HepG2 (cell line): Measurements from ENCODE around the gene PTPRD. TPM values are rescaled to one million over a fixed set of nuclear protein-coding genes. Genes with fewer than 3 reads are reported as not detected.

Experiments used
- ATAC-seq: fragments of 200-7000 bp; cut with Tn5 transposase; 3 replicates; pipeline ENCODE4 v1.9.1; 2020; ENCODE audit warnings: mild to moderate bottlenecking, moderate library complexity
- BruUV-seq: library from RNA; stranded (reverse); fragments of 400-500 nt; replicated peaks from 2 replicates; lab custom pipeline; 2021; lab: Mats Ljungman, UMichigan
- CTCF ChIA-PET: fragments of 300-600 bp; formaldehyde crosslinking; extraction: SDS; loops from one replicate; lab custom pipeline; 2021; ENCODE audit warnings: low total read pairs, inconsistent platforms, low intra/inter-chr PET ratio; lab: Yijun Ruan, JAX
- POLR2A ChIA-PET: fragments of 350-600 bp; sonication (Branson Sonifier 250); formaldehyde crosslinking; loops from one replicate; lab custom pipeline; 2020; ENCODE audit warnings: antibody characterized with exemption, inconsistent platforms; lab: Yijun Ruan, JAX
- DNase-seq: peaks from one replicate; pipeline ENCODE4 v3.0.0-alpha.2; 2015; ENCODE audit warnings: low spot score
- FAIRE-seq: peaks from 3 replicates; lab custom pipeline; 2011; peaks lifted over from hg19 to GRCh38; lab: Jason Lieb, UNC
- H2AFZ ChIP-seq: one replicate; pipeline ENCODE4 v1.6.1; 2011; ENCODE audit warnings: low read length, inconsistent platforms
- H3K27ac ChIP-seq: fragments of 300-600 bp; 3 replicates; pipeline ENCODE4 v1.8.0; 2011; ENCODE audit warnings: mixed run types, mild to moderate bottlenecking, mixed read lengths, low read length, inconsistent platforms; ENCODE audit not compliant: insufficient read depth; ENCODE audit errors: extremely low read length
- H3K27me3 ChIP-seq, 2 experiments: fragments of 200-600 bp in 1 of 2; 2 replicates in 1 of 2; 3 replicates in 1 of 2; pipeline versions ENCODE4 v1.6.0 to v1.8.0; 2011; ENCODE audit warnings: low read length in 2 of 2, mild to moderate bottlenecking in 2 of 2, moderate library complexity in 2 of 2, inconsistent platforms in 1 of 2; ENCODE audit not compliant: insufficient read depth in 2 of 2, control insufficient read depth in 1 of 2
- H3K36me3 ChIP-seq, 2 experiments: fragments of 200-600 bp in 1 of 2; replicated peaks in 1 of 2; 2 replicates in 1 of 2; 3 replicates in 1 of 2; pipeline versions ENCODE4 v1.5.1 to v1.8.0; 2011; ENCODE audit warnings: low read length in 2 of 2, inconsistent platforms in 1 of 2; ENCODE audit not compliant: insufficient read depth in 2 of 2, control insufficient read depth in 1 of 2
- H3K4me1 ChIP-seq: 2 replicates; pipeline ENCODE4 v1.5.1; 2012; ENCODE audit warnings: low read length, inconsistent platforms; ENCODE audit not compliant: insufficient read depth
- H3K4me2 ChIP-seq: 2 replicates; pipeline ENCODE4 v1.6.0; 2011; ENCODE audit warnings: low read depth, low read length, inconsistent platforms
- H3K4me3 ChIP-seq, 3 experiments: fragments of 200-600 bp in 1 of 3; sonication (generic), shearing (Covaris generic) in 1 of 3; replicated peaks in 1 of 3; 2 replicates each; pipeline ENCODE4 v1.5.1; 2011 to 2016; ENCODE audit warnings: low read length in 3 of 3, inconsistent platforms in 2 of 3, low read depth in 2 of 3, mild to moderate bottlenecking in 2 of 3, control low read depth in 1 of 3, mixed read lengths in 1 of 3; ENCODE audit not compliant: insufficient read depth in 1 of 3
- H3K79me2 ChIP-seq: one replicate; pipeline ENCODE4 v1.6.1; 2011; ENCODE audit warnings: low read length, inconsistent platforms; ENCODE audit not compliant: insufficient read depth
- H3K9ac ChIP-seq: 2 replicates; pipeline ENCODE4 v1.6.0; 2011; ENCODE audit warnings: mild to moderate bottlenecking, low read depth, low read length, inconsistent platforms; ENCODE audit not compliant: insufficient read depth
- H3K9me3 ChIP-seq: 2 replicates; pipeline ENCODE4 v1.5.1; 2012; ENCODE audit warnings: mild to moderate bottlenecking, low read length
- H4K20me1 ChIP-seq: 2 replicates; pipeline ENCODE4 v1.6.0; 2011; ENCODE audit warnings: inconsistent platforms, mild to moderate bottlenecking, low read length, moderate library complexity; ENCODE audit not compliant: insufficient read depth
- GABPA ChIP-seq, 2 experiments: IDR thresholded peaks; 2 replicates each; pipeline ENCODE4 v1.6.1; 2011 to 2016; ENCODE audit warnings: low read depth in 2 of 2, low read length in 1 of 2, missing biosample characterization in 1 of 2, missing genetic modification characterization in 1 of 2
- GLMP ChIP-seq: sonication (generic); formaldehyde crosslinking; IDR thresholded peaks from 2 replicates; pipeline ENCODE4 v1.9.0; 2021; ENCODE audit warnings: missing genetic modification reagents, mild to moderate bottlenecking, borderline replicate concordance
- JUND ChIP-seq: sonication (generic); formaldehyde crosslinking; IDR thresholded peaks from 2 replicates; pipeline ENCODE4 v1.8.0; 2022; ENCODE audit warnings: mild to moderate bottlenecking, missing genetic modification reagents
- MED13 ChIP-seq: sonication (generic); formaldehyde crosslinking; IDR thresholded peaks from 2 replicates; pipeline ENCODE4 v1.5.0; 2020; ENCODE audit warnings: missing genetic modification reagents
- NFIB ChIP-seq: sonication (generic); formaldehyde crosslinking; IDR thresholded peaks from 2 replicates; pipeline ENCODE4 v1.9.0; 2021; ENCODE audit warnings: missing genetic modification reagents, mild to moderate bottlenecking, borderline replicate concordance
- PREB ChIP-seq: sonication (generic); formaldehyde crosslinking; IDR thresholded peaks from 2 replicates; pipeline ENCODE4 v1.4.0; 2020; ENCODE audit warnings: missing genetic modification reagents
- TBP ChIP-seq: sonication (generic); formaldehyde crosslinking; IDR thresholded peaks from 2 replicates; pipeline ENCODE4 v1.5.0; 2020; ENCODE audit warnings: missing genetic modification reagents
- TEAD3 ChIP-seq: optimal IDR thresholded peaks from 2 replicates; pipeline ENCODE3; 2016; ENCODE audit warnings: borderline replicate concordance
- ZFP91 ChIP-seq: sonication (generic); formaldehyde crosslinking; IDR thresholded peaks from 2 replicates; pipeline ENCODE4 v1.9.0; 2022; ENCODE audit warnings: missing genetic modification reagents, mild to moderate bottlenecking, borderline replicate concordance
- ZNF503 ChIP-seq: sonication (generic); formaldehyde crosslinking; IDR thresholded peaks from 2 replicates; pipeline ENCODE4 v1.4.0; 2020; ENCODE audit warnings: missing genetic modification reagents
- ZNF543 ChIP-seq: sonication (generic); formaldehyde crosslinking; IDR thresholded peaks from 2 replicates; pipeline ENCODE4 v1.4.0; 2020; ENCODE audit warnings: mild to moderate bottlenecking, missing genetic modification reagents
- ZNF687 ChIP-seq: sonication (generic); formaldehyde crosslinking; IDR thresholded peaks from 2 replicates; pipeline ENCODE4 v1.5.1; 2020; ENCODE audit warnings: mild to moderate bottlenecking, missing genetic modification reagents, moderate library complexity
- WGBS: methylation state at CpG from one replicate; pipeline ENCODE4 v1.1.6; 2017; ENCODE audit warnings: low lambda C conversion rate; 5-methylcytosine and 5-hydroxymethylcytosine counted together
- in situ Hi-C: cut with HindIII; loops from 2 replicates; pipeline ENCODE4 v1.10.0; 2017; ENCODE audit warnings: low pct_unique_long_range_greater_than_20kb; ENCODE audit not compliant: extremely low pct_ligation_motif_present
- intact Hi-C: fragments of 100-400 bp; cut with micrococcal nuclease; formaldehyde crosslinking; loops from one replicate; pipeline ENCODE4 v1.10.0; 2022; ENCODE audit not compliant: unreplicated experiment
- polyA plus RNA-seq, 8 experiments: library from polyadenylated mRNA; depleted of rRNA in 3 of 8; stranded (reverse) in 7 of 8; unstranded in 1 of 8; fragments of >200 nt; fragmentation: Illumina TruSeq in 4 of 8; extraction: Trizol in 4 of 8; gene quantifications; 2 replicates each; pipeline versions ENCODE4 v1.2.1 to v1.2.3, GENCODE V29; 2011 to 2016; ENCODE audit warnings: low read depth in 4 of 8, missing spikeins in 1 of 8, mixed read lengths in 1 of 8; ENCODE audit not compliant: insufficient read depth in 1 of 8
- total RNA-seq, 5 experiments: library from RNA; depleted of rRNA; stranded (reverse); fragments of >200 nt; fragmentation: Illumina TruSeq; extraction: Trizol; gene quantifications; 2 replicates each; pipeline ENCODE4 v1.2.3, GENCODE V29; 2016; ENCODE audit warnings: low read depth in 1 of 5

Gene PTPRD
- total and polyA plus RNA-seq, 2 of the 13 experiments (the other 11 are each of a cell fraction or from before 2014, with no cell fraction given), result 0.05 TPM; not detected in 1

- TF ChIP-seq PREB (CRISPR knock-in tag), result no peak
- TF ChIP-seq GABPA (IDR thresholded peaks at IDR 0.05; ENCODE audit: low read depth, low read length), result no peak
- no peak for TF ChIP-seq GABPA (CRISPR knock-in tag; IDR thresholded peaks at IDR 0.05; ENCODE audit: low read depth)
- TF ChIP-seq JUND (CRISPR knock-in tag), result no peak
- TF ChIP-seq NFIB (CRISPR knock-in tag), result no peak
- no peak for TF ChIP-seq MED13 (CRISPR knock-in tag)
Measured at GRCh38 chr9:8713149-8713810, 1899.5 kb downstream of the PTPRD start (continued).

GRCh38 chr9:8709731-8710130, 1903.1 kb downstream of the PTPRD start:
- no peak overlapping the region for H3K9ac ChIP-seq
- 8% methylated on average over 4 of the region's 4 CpGs for WGBS
- TF ChIP-seq ZNF687 (CRISPR knock-in tag) (no peak), ZNF503 (CRISPR knock-in tag) (no peak), ZNF543 (CRISPR knock-in tag) (no peak), TBP (CRISPR knock-in tag) (no peak), TEAD3 (CRISPR knock-in tag) (no peak), GLMP (CRISPR knock-in tag) (no peak), ZFP91 (CRISPR knock-in tag) (no peak)

More at GRCh38 chr9:8709731-8710130, 1903.1 kb downstream of the PTPRD start:
- Histone ChIP-seq H3K4me1 (no peaks in the 10 kb centered on the region), H3K79me2 (no peaks in the 10 kb centered on the region), H3K36me3 (no peaks in the 10 kb centered on the region), H3K27me3 (no peaks in the 10 kb centered on the region), H4K20me1 (no peaks in the 10 kb centered on the region), H3K27ac (no peak overlapping the region), H3K4me3 (no peak overlapping the region), H2AFZ (no peak overlapping the region), H3K9me3 (no peaks in the 10 kb centered on the region), H3K4me2 (no peak overlapping the region)
- no TSS peak for BruUV-seq
- intact Hi-C loops, result no loop called here
- DNase-seq (no peak), ATAC-seq (no peak), FAIRE-seq (no peak)
- in situ Hi-C loops, result no loop called here
- CTCF ChIA-PET, result no interaction called here
- POLR2A ChIA-PET, result no interaction called here
